ENCODE results near the gene PHF2.

The PHF2 gene

GRCh38 chr9:93587284-93587650 is 10.9 kb downstream of the PHF2 start:
- DNase-seq (ENCODE audit: low spot score), result no peak

GRCh38 chr9:93587651-93588347 is 11.4 kb downstream of the PHF2 start:
- no peak for DNase-seq (ENCODE audit: low spot score)

GRCh38 chr9:93588641-93589609 is 12.5 kb downstream of the PHF2 start:
- DNase-seq (ENCODE audit: low spot score), result no peak

GRCh38 chr9:93589688-93590087 is 13.3 kb downstream of the PHF2 start:
- no peak for DNase-seq (ENCODE audit: low spot score)

- DNase-seq (ENCODE audit: low spot score), result no peak
Measured at GRCh38 chr9:93590609-93591234, 14.3 kb downstream of the PHF2 start.

GRCh38 chr9:93591301-93592007 is 15.1 kb downstream of the PHF2 start:
- DNase-seq (ENCODE audit: low spot score), result no peak

- no peak for DNase-seq (ENCODE audit: low spot score)
Measured at GRCh38 chr9:93592008-93592642, 15.7 kb downstream of the PHF2 start.

GRCh38 chr9:93592643-93593021 is 16.2 kb downstream of the PHF2 start:
- no peak for DNase-seq (ENCODE audit: low spot score)

- no peak for DNase-seq (ENCODE audit: low spot score)
Measured at GRCh38 chr9:93593144-93593658, 16.8 kb downstream of the PHF2 start.

GRCh38 chr9:93594041-93594756 is 17.8 kb downstream of the PHF2 start:
- no peak for DNase-seq (ENCODE audit: low spot score)

- no peak for DNase-seq (ENCODE audit: low spot score)
Measured at GRCh38 chr9:93595461-93595860, 19.1 kb downstream of the PHF2 start.

- no peak for DNase-seq (ENCODE audit: low spot score)
Measured at GRCh38 chr9:93595861-93596365, 19.5 kb downstream of the PHF2 start.

- no peak for DNase-seq (ENCODE audit: low spot score)
Measured at GRCh38 chr9:93596399-93596798, 20.0 kb downstream of the PHF2 start.

- no peak for DNase-seq (ENCODE audit: low spot score)
Measured at GRCh38 chr9:93597142-93597706, 20.8 kb downstream of the PHF2 start.

- no peak for DNase-seq (ENCODE audit: low spot score)
Measured at GRCh38 chr9:93597871-93598646, 21.7 kb downstream of the PHF2 start.

- DNase-seq (ENCODE audit: low spot score), result no peak
Measured at GRCh38 chr9:93598647-93599241, 22.4 kb downstream of the PHF2 start.

- no peak for DNase-seq (ENCODE audit: low spot score)
Measured at GRCh38 chr9:93599571-93600403, 23.4 kb downstream of the PHF2 start.

- DNase-seq (ENCODE audit: low spot score), result no peak
Measured at GRCh38 chr9:93600504-93600903, 24.1 kb downstream of the PHF2 start.
